GM12878 (cell line): ENCODE data around the gene DUOXA1. TPM values are rescaled to one million over a fixed set of nuclear protein-coding genes. Genes with fewer than 3 reads are reported as not detected.

Experiments used
- ATAC-seq: fragments of 200-7000 bp; cut with Tn5 transposase; 3 replicates; pipeline ENCODE4 v1.9.1; 2020; ENCODE audit warnings: mild to moderate bottlenecking, moderate library complexity
- BruUV-seq: library from RNA; stranded (reverse); fragments of 400-500 nt; replicated peaks from 2 replicates; lab custom pipeline; 2021; lab: Mats Ljungman, UMichigan
- CTCF ChIA-PET: fragments of 300-600 bp; sonication (Branson Sonifier 250); formaldehyde crosslinking; extraction: SDS; loops from one replicate; lab custom pipeline; 2021; ENCODE audit warnings: inconsistent platforms; lab: Yijun Ruan, JAX
- POLR2A ChIA-PET: fragments of 350-600 bp; formaldehyde crosslinking; extraction: SDS; loops from one replicate; lab custom pipeline; 2021; ENCODE audit warnings: inconsistent platforms; lab: Charles Lee
- RAD21 ChIA-PET: fragments of 300-600 bp; sonication (Branson Sonifier 250); formaldehyde crosslinking; loops from one replicate; lab custom pipeline; 2023; ENCODE audit warnings: antibody characterized with exemption; ENCODE audit not compliant: unreplicated experiment; lab: Charles Lee
- SMC1A ChIA-PET: fragments of 300-600 bp; sonication (Branson Sonifier 250); formaldehyde crosslinking; loops from one replicate; lab custom pipeline; 2023; ENCODE audit not compliant: unreplicated experiment, uncharacterized antibody; lab: Charles Lee
- DNase-seq: peaks from one replicate; pipeline ENCODE4 v3.0.0-alpha.2; 2011; ENCODE audit warnings: low read depth, low spot score
- FAIRE-seq: peaks from 3 replicates; lab custom pipeline; 2011; peaks lifted over from hg19 to GRCh38; lab: Jason Lieb, UNC
- H2AFZ ChIP-seq: 2 replicates; pipeline ENCODE4 v1.6.0; 2011; ENCODE audit warnings: low read depth, low read length, control low read depth; ENCODE audit not compliant: control insufficient read depth
- H3K27ac ChIP-seq: 2 replicates; pipeline ENCODE4 v1.5.1; 2011; ENCODE audit warnings: control low read depth; ENCODE audit not compliant: control insufficient read depth, insufficient read depth
- H3K27me3 ChIP-seq, 2 experiments: replicated peaks in 1 of 2; 2 replicates each; pipeline versions ENCODE4 v1.6.0 to v1.6.1; 2011; ENCODE audit warnings: low read length in 1 of 2; ENCODE audit not compliant: control insufficient read depth in 2 of 2, insufficient read depth in 2 of 2
- H3K36me3 ChIP-seq, 2 experiments: 2 replicates each; pipeline ENCODE4 v1.5.1; 2011; ENCODE audit warnings: low read length in 1 of 2; ENCODE audit not compliant: control insufficient read depth in 2 of 2, insufficient read depth in 2 of 2
- H3K4me1 ChIP-seq: 2 replicates; pipeline ENCODE4 v1.6.1; 2011; ENCODE audit warnings: mild to moderate bottlenecking, low read length, moderate library complexity, mixed read lengths; ENCODE audit not compliant: control insufficient read depth, insufficient read depth
- H3K4me2 ChIP-seq: 2 replicates; pipeline ENCODE4 v1.6.0; 2011; ENCODE audit warnings: control low read depth; ENCODE audit not compliant: control insufficient read depth, insufficient read depth
- H3K4me3 ChIP-seq: fragments of 200-600 bp; sonication (generic); 2 replicates; pipeline ENCODE4 v1.5.1; 2016
- H3K79me2 ChIP-seq: 2 replicates; pipeline ENCODE4 v1.6.0; 2011; ENCODE audit warnings: low read length; ENCODE audit not compliant: control insufficient read depth, insufficient read depth
- H3K9ac ChIP-seq: 2 replicates; pipeline ENCODE4 v1.8.0; 2011; ENCODE audit warnings: low read length, control low read depth, mixed read lengths; ENCODE audit not compliant: control insufficient read depth, insufficient read depth
- H3K9me3 ChIP-seq: replicated peaks from 3 replicates; pipeline ENCODE4 v1.5.1; 2011; ENCODE audit warnings: mild to moderate bottlenecking, low read length; ENCODE audit not compliant: control insufficient read depth, insufficient read depth
- H4K20me1 ChIP-seq: 2 replicates; pipeline ENCODE4 v1.6.0; 2011; ENCODE audit not compliant: control insufficient read depth, insufficient read depth
- CREB1 ChIP-seq: IDR thresholded peaks from 2 replicates; pipeline ENCODE4 v1.6.1; 2012; ENCODE audit warnings: low read depth, mild to moderate bottlenecking, inconsistent platforms
- IRF4 ChIP-seq: IDR thresholded peaks from 2 replicates; pipeline ENCODE4 v1.6.1; 2011; ENCODE audit warnings: low read depth, low read length
- NFYB ChIP-seq: IDR thresholded peaks from 2 replicates; pipeline ENCODE4 v1.6.1; 2011; ENCODE audit warnings: low read depth, mild to moderate bottlenecking, low read length, improper control_type of control experiment, moderate library complexity; ENCODE audit not compliant: insufficient read depth
- RBBP5 ChIP-seq: fragments of 200-600 bp; sonication (generic); conservative IDR thresholded peaks from 2 replicates; pipeline ENCODE4 v1.6.1; 2016
- WRNIP1 ChIP-seq: IDR thresholded peaks from 2 replicates; pipeline ENCODE4 v1.6.1; 2011; ENCODE audit warnings: low read depth, low read length, improper control_type of control experiment, borderline replicate concordance
- ZNF622 ChIP-seq: fragments of 450-650 bp; IDR thresholded peaks from 2 replicates; pipeline ENCODE4 v1.6.1; 2017; ENCODE audit warnings: mild to moderate bottlenecking, inconsistent platforms
- WGBS: methylation state at CpG from one replicate; pipeline ENCODE4 v1.1.6; 2016; ENCODE audit warnings: low lambda C conversion rate; ENCODE audit not compliant: insufficient replicate concordance, insufficient coverage; ENCODE audit errors: missing lambda C conversion rate; 5-methylcytosine and 5-hydroxymethylcytosine counted together
- in situ Hi-C: fragments of 300-500 bp; cut with MboI; formaldehyde crosslinking; loops from 9 replicates; pipeline ENCODE4 v1.14.3; 2018; ENCODE audit warnings: mixed read lengths
- intact Hi-C: fragments of 100-400 bp; cut with micrococcal nuclease; formaldehyde crosslinking; loops from one replicate; pipeline ENCODE4 v1.14.2; 2022; ENCODE audit not compliant: unreplicated experiment
- polyA plus RNA-seq, 11 experiments: library from polyadenylated mRNA; depleted of rRNA in 4 of 11; unstranded in 6 of 11; stranded (reverse) in 5 of 11; fragments of >200 nt; fragmentation: Nextera tagmentation in 4 of 11; fragmentation: Illumina TruSeq in 1 of 11; extraction: Ambion mirVana in 4 of 11; extraction: Trizol in 1 of 11; gene quantifications; 1 replicate in 1 of 11; 2 replicates in 10 of 11; pipeline versions ENCODE4 v1.2.1 to v1.2.3, GENCODE V29; 2011 to 2016; ENCODE audit warnings: inconsistent platforms in 2 of 11, missing spikeins in 2 of 11, low read depth in 1 of 11
- total RNA-seq, 4 experiments: library from RNA; depleted of rRNA in 3 of 4; stranded (reverse); fragments of >200 nt in 3 of 4; fragmentation: Illumina TruSeq in 1 of 4; extraction: Trizol in 1 of 4; gene quantifications; 2 replicates each; pipeline versions ENCODE4 v1.2.1 to v1.2.3, GENCODE V29; 2013 to 2021
- TF ChIP-seq, protein P1 (sequence below): fragments of 450-650 bp; IDR thresholded peaks from 2 replicates; pipeline ENCODE4 v1.6.1; 2017; ENCODE audit warnings: mild to moderate bottlenecking

Gene DUOXA1
- total and polyA plus RNA-seq, 10 of the 15 experiments (the other 5 are each of a cell fraction or from before 2014, with no cell fraction given) = 0.08 TPM; not detected in 9

DNA sequence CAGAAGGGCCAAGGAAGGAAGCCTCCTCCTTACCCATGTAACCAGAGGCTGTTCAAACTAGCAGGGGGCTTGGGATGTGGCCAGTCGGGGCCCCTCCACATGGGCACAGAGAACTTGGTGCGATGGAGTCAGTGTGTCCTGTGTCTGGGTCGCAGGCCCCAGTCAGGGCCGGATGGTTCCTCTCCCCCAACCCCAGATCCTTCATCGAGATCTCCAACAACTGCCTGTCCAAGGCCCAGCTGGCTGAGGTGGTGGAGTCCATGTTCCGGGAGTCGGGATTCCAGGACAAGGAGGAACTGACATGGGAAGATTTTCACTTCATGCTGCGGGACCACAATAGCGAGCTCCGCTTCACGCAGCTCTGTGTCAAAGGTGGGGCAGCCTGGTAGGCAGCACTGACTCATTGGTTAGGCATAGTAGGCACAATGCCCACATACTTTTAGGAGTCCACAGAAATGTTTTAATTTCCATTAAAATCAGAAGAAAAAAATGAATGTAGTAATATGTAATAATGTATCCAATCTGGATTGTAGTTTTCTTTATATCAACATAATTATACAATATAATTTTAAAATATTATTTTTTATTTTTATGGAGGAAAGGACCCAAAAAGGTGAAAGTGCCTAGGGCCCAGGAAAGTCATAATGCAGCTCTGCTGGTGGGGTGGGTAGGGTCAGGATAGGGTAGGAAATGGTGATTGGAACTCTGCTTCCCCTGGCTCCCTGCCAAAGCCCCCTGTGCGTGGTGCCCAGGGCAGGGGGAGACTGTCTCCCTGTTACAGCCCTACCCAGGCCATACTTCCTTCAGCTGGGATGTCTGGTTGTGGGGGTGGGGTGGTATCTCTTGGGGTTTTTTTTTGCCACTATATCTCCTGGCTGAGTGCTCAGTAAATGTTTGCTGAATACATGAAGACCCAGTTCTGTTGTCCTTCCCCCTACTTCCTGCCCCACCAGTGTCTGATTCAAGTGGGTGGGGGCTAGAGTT lies 18.7 kb upstream of the DUOXA1 start (continued):
- TF ChIP-seq, protein P1, sequence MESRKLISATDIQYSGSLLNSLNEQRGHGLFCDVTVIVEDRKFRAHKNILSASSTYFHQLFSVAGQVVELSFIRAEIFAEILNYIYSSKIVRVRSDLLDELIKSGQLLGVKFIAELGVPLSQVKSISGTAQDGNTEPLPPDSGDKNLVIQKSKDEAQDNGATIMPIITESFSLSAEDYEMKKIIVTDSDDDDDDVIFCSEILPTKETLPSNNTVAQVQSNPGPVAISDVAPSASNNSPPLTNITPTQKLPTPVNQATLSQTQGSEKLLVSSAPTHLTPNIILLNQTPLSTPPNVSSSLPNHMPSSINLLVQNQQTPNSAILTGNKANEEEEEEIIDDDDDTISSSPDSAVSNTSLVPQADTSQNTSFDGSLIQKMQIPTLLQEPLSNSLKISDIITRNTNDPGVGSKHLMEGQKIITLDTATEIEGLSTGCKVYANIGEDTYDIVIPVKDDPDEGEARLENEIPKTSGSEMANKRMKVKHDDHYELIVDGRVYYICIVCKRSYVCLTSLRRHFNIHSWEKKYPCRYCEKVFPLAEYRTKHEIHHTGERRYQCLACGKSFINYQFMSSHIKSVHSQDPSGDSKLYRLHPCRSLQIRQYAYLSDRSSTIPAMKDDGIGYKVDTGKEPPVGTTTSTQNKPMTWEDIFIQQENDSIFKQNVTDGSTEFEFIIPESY = no peak

DNA sequence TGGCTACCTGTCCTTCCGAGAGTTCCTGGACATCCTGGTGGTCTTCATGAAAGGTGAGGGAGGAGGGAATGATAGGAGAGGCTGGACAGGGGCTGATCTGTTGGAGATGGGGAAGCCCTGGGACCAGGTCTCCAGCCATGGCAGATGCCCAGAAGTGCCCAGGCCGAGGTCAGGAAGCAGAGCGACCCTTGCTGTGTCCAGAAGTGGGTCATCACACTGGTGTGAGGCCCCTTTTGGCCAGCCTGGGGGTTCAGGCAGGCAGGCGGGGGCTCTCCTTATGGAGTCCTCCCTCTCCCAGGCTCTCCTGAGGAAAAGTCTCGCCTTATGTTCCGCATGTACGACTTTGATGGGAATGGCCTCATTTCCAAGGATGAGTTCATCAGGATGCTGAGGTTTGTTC lies 17.9 kb upstream of the DUOXA1 start:
- no peak for TF ChIP-seq RBBP5
- TF ChIP-seq IRF4 = no peak
- no peak for TF ChIP-seq WRNIP1
- no peak for TF ChIP-seq NFYB
- TF ChIP-seq ZNF622 = no peak
- TF ChIP-seq CREB1 = no peak
- CTCF ChIA-PET = interaction anchor here (0.6 to 1.2 kb wide), 2 partner anchors 15 to 30 kb away, joined by 3 read pairs; no protein-coding TSS in a partner anchor
- RAD21 ChIA-PET = no interaction called here
- FAIRE-seq (no peak), ATAC-seq (no peak), DNase-seq (no peak)
- H2AFZ ChIP-seq = no peak overlapping the region
- POLR2A ChIA-PET = no interaction called here
- WGBS = 67% methylated on average over 7 of the region's 7 CpGs
- no peak overlapping the region for H3K4me3 ChIP-seq
- no peaks in the 10 kb centered on the region for H3K9me3 ChIP-seq
- H4K20me1 ChIP-seq = no peaks in the 10 kb centered on the region
- H3K27me3 ChIP-seq = no peaks in the 10 kb centered on the region
- H3K79me2 ChIP-seq = no peaks in the 10 kb centered on the region
- intact Hi-C loops (no loop called here), in situ Hi-C loops (no loop called here)
- H3K27ac ChIP-seq = no peak overlapping the region
- BruUV-seq = no TSS peak
- SMC1A ChIA-PET = no interaction called here
- no peaks in the 10 kb centered on the region for H3K36me3 ChIP-seq
- no peaks in the 10 kb centered on the region for H3K4me1 ChIP-seq
- no peak overlapping the region for H3K9ac ChIP-seq
- H3K4me2 ChIP-seq = no peak overlapping the region
